Suprapubic skin (tissue), 3 donors: ENCODE data around the gene CAMK1.

ENCODE experiments used
- CTCF ChIP-seq, 2 donors: fragments of 200-600 bp in 1 of 2; fragments of 450-650 bp in 1 of 2; sonication (generic) in 1 of 2; IDR thresholded peaks; one replicate each; pipeline ENCODE4 v1.5.1; 2016 to 2019; ENCODE audit warnings: antibody characterized with exemption in 2 of 2, mild to moderate bottlenecking in 1 of 2, moderate library complexity in 1 of 2
- POLR2AphosphoS5 ChIP-seq, 3 donors: sonication (generic); formaldehyde crosslinking; IDR thresholded peaks; one replicate each; pipeline ENCODE4 v1.6.1; 2017; ENCODE audit warnings: antibody characterized with exemption in 3 of 3

- TF ChIP-seq CTCF (IDR thresholded peaks at IDR 0.05) (no peak), POLR2AphosphoS5 (IDR thresholded peaks at IDR 0.05) (no peak)
Observed at GRCh38 chr3:9797196-9797945, 27.6 kb upstream of the CAMK1 start.
